ENCODE results near the gene RGS9. TPM values are rescaled to one million over a fixed set of nuclear protein-coding genes. Genes with fewer than 3 reads are reported as not detected.

Gene RGS9
- total RNA-seq, 1 donor from 2014 or later = 7.9 TPM

GRCh38 chr17:65181237-65182061, 44.3 kb downstream of the RGS9 start:
- H3K4me3 ChIP-seq = no peak overlapping the region
- H3K27me3 ChIP-seq (ENCODE audit: low read depth) = no peaks in the 10 kb centered on the region
- DNase-seq (no peak), ATAC-seq (peak; percentile 17 to 27)
- no peaks in the 10 kb centered on the region for H3K9me3 ChIP-seq
- peaks cover 10% of the 10 kb centered on the region for H3K4me1 ChIP-seq
- TF ChIP-seq CTCF (IDR thresholded peaks at IDR 0.05) = no peak
- peak overlapping the region; percentile 25 for H3K27ac ChIP-seq
- intact Hi-C loops (cut with DNase I) = no loop called here
- H3K36me3 ChIP-seq = no peaks in the 10 kb centered on the region

- ATAC-seq (no peak), DNase-seq (no peak)
- Histone ChIP-seq H3K9me3 (no peaks in the 10 kb centered on the region), H3K27ac (peak overlapping the region; percentile 25), H3K27me3 (ENCODE audit: low read depth) (no peaks in the 10 kb centered on the region), H3K36me3 (no peaks in the 10 kb centered on the region), H3K4me1 (peaks cover 10% of the 10 kb centered on the region), H3K4me3 (no peak overlapping the region)
- intact Hi-C loops (cut with DNase I) = no loop called here
- TF ChIP-seq CTCF (IDR thresholded peaks at IDR 0.05) = no peak
Measured at GRCh38 chr17:65182233-65182632, 45.1 kb downstream of the RGS9 start.

GRCh38 chr17:65183736-65184135, 46.6 kb downstream of the RGS9 start:
- TF ChIP-seq CTCF (IDR thresholded peaks at IDR 0.05) = no peak
- H3K4me3 ChIP-seq = no peak overlapping the region
- intact Hi-C loops (cut with DNase I) = no loop called here
- H3K9me3 ChIP-seq = no peaks in the 10 kb centered on the region
- H3K4me1 ChIP-seq = peaks cover 10% of the 10 kb centered on the region
- ATAC-seq (peak in 1 of 2 donors; percentile 42), DNase-seq (no peak)
- no peaks in the 10 kb centered on the region for H3K36me3 ChIP-seq
- H3K27ac ChIP-seq = no peak overlapping the region
- H3K27me3 ChIP-seq (ENCODE audit: low read depth) = no peaks in the 10 kb centered on the region

GRCh38 chr17:65184235-65184959, 47.2 kb downstream of the RGS9 start:
- ATAC-seq (no peak), DNase-seq (no peak)
- TF ChIP-seq CTCF (IDR thresholded peaks at IDR 0.05) = no peak
- Histone ChIP-seq H3K36me3 (no peaks in the 10 kb centered on the region), H3K27me3 (ENCODE audit: low read depth) (no peaks in the 10 kb centered on the region), H3K4me1 (peaks cover 10% of the 10 kb centered on the region), H3K9me3 (no peaks in the 10 kb centered on the region), H3K4me3 (no peak overlapping the region), H3K27ac (no peak overlapping the region)
- intact Hi-C loops (cut with DNase I) = no loop called here

GRCh38 chr17:65185062-65185461, 47.9 kb downstream of the RGS9 start:
- Histone ChIP-seq H3K36me3 (no peaks in the 10 kb centered on the region), H3K27me3 (ENCODE audit: low read depth) (no peaks in the 10 kb centered on the region), H3K4me3 (no peak overlapping the region), H3K27ac (no peak overlapping the region), H3K9me3 (no peaks in the 10 kb centered on the region), H3K4me1 (peaks cover 10% of the 10 kb centered on the region)
- no peak for ATAC-seq
- no peak for TF ChIP-seq CTCF (IDR thresholded peaks at IDR 0.05)
- DNase-seq = no peak
- intact Hi-C loops (cut with DNase I) = no loop called here

Data from lower lobe of right lung (tissue), 2 donors.